Keratinocyte (primary cell): ENCODE data around the gene BMPER.

Source experiments
- CTCF ChIP-seq, 3 experiments: IDR thresholded peaks in 1 of 3; conservative IDR thresholded peaks in 1 of 3; optimal IDR thresholded peaks in 1 of 3; 2 replicates in 2 of 3; 3 replicates in 1 of 3; pipeline versions ENCODE3 to v1.5.1; 2011; ENCODE audit warnings: low read length in 3 of 3, mild to moderate bottlenecking in 3 of 3, moderate library complexity in 2 of 3, control low read depth in 1 of 3, inconsistent platforms in 1 of 3; ENCODE audit not compliant: insufficient read depth in 2 of 3; ENCODE audit errors: extremely low read depth in 1 of 3
- EZH2 ChIP-seq: IDR thresholded peaks from one replicate; pipeline ENCODE4 v1.6.1; 2012; ENCODE audit warnings: inconsistent platforms, mild to moderate bottlenecking, low read length, moderate library complexity

- TF ChIP-seq CTCF (optimal IDR thresholded peaks at IDR 0.05 in 1 of 3, IDR thresholded peaks at IDR 0.05 in 1 of 3, conservative IDR thresholded peaks at IDR 0.05 in 1 of 3; ENCODE audit: extremely low read depth in 1 of 3, insufficient read depth in 2 of 3, low read length in 3 of 3), result no peak
- no peak for TF ChIP-seq EZH2
Measured at GRCh38 chr7:34111031-34111430, 205.7 kb downstream of the BMPER start.
